Skeletal muscle cell (primary cell): Measurements from ENCODE around the gene BTG4.

Source experiments
- DNase-seq: peaks from one replicate; pipeline ENCODE4 v3.0.0-alpha.2; 2010; ENCODE audit warnings: low read depth
- H3K4me3 ChIP-seq: 2 replicates; pipeline ENCODE4 v1.5.1; 2011; ENCODE audit warnings: low read depth, mild to moderate bottlenecking, control low read depth, low read length, moderate library complexity

Gene BTG4

GRCh38 chr11:111457731-111458368, 54.3 kb downstream of the BTG4 start:
- no peak for DNase-seq
- no peak overlapping the region for H3K4me3 ChIP-seq

GRCh38 chr11:111456859-111457730, 55.1 kb downstream of the BTG4 start:
- no peak overlapping the region for H3K4me3 ChIP-seq
- DNase-seq: no peak

GRCh38 chr11:111456086-111456858, 55.9 kb downstream of the BTG4 start:
- no peak overlapping the region for H3K4me3 ChIP-seq
- DNase-seq: no peak

- no peak overlapping the region for H3K4me3 ChIP-seq
Observed at GRCh38 chr11:111455291-111456085, 56.7 kb downstream of the BTG4 start.

GRCh38 chr11:111454561-111455192, 57.5 kb downstream of the BTG4 start:
- DNase-seq: peak; percentile 28
- no peak overlapping the region for H3K4me3 ChIP-seq

More at GRCh38 chr11:111455291-111456085, 56.7 kb downstream of the BTG4 start:
- DNase-seq: no peak

- no peak overlapping the region for H3K4me3 ChIP-seq
- no peak for DNase-seq
Observed at GRCh38 chr11:111452817-111453552, 59.2 kb downstream of the BTG4 start.

- no peak overlapping the region for H3K4me3 ChIP-seq
- DNase-seq: no peak
Observed at GRCh38 chr11:111452146-111452545, 60.0 kb downstream of the BTG4 start.

- no peak overlapping the region for H3K4me3 ChIP-seq
- no peak for DNase-seq
Observed at GRCh38 chr11:111450480-111451320, 61.5 kb downstream of the BTG4 start.

GRCh38 chr11:111449696-111450479, 62.3 kb downstream of the BTG4 start:
- H3K4me3 ChIP-seq: no peak overlapping the region
- no peak for DNase-seq

- no peak for DNase-seq
- H3K4me3 ChIP-seq: no peak overlapping the region
Observed at GRCh38 chr11:111448831-111449557, 63.2 kb downstream of the BTG4 start.

GRCh38 chr11:111448414-111448813, 63.8 kb downstream of the BTG4 start:
- no peak for DNase-seq
- no peak overlapping the region for H3K4me3 ChIP-seq

- no peak for DNase-seq
- no peak overlapping the region for H3K4me3 ChIP-seq
Observed at GRCh38 chr11:111447931-111448330, 64.3 kb downstream of the BTG4 start.

GRCh38 chr11:111447112-111447471, 65.1 kb downstream of the BTG4 start:
- no peak overlapping the region for H3K4me3 ChIP-seq
- DNase-seq: no peak

- DNase-seq: peak; percentile 78
Observed at GRCh38 chr11:111446404-111447111, 65.6 kb downstream of the BTG4 start.

GRCh38 chr11:111445586-111445985, 66.6 kb downstream of the BTG4 start:
- H3K4me3 ChIP-seq: no peak overlapping the region
- no peak for DNase-seq

More at GRCh38 chr11:111446404-111447111, 65.6 kb downstream of the BTG4 start:
- no peak overlapping the region for H3K4me3 ChIP-seq
